AG04450 (cell line): ENCODE data around the gene TMEM178A. TPM values are rescaled to one million over a fixed set of nuclear protein-coding genes. Genes with fewer than 3 reads are reported as not detected.

Experiments
- CTCF ChIA-PET: fragments of 300-600, 350-600 bp; formaldehyde crosslinking; extraction: SDS; loops from one replicate; lab custom pipeline; 2022; ENCODE audit warnings: antibody characterized with exemption, inconsistent platforms; lab: Charles Lee
- POLR2A ChIA-PET: fragments of 350-600 bp; formaldehyde crosslinking; extraction: SDS; loops from one replicate; lab custom pipeline; 2021; ENCODE audit warnings: antibody characterized with exemption, inconsistent platforms; lab: Yijun Ruan, JAX
- DNase-seq: peaks from one replicate; pipeline ENCODE4 v3.0.0-alpha.2; 2011; ENCODE audit warnings: low read depth, low spot score
- H3K27ac ChIP-seq: one replicate; pipeline ENCODE4 v1.5.1; 2012; ENCODE audit warnings: low read depth, low read length, control low read depth
- H3K27me3 ChIP-seq: one replicate; pipeline ENCODE4 v1.6.0; 2012; ENCODE audit warnings: low read length; ENCODE audit not compliant: control insufficient read depth, insufficient read depth
- H3K4me3 ChIP-seq: 2 replicates; pipeline ENCODE4 v1.5.1; 2011; ENCODE audit warnings: mild to moderate bottlenecking, low read depth, low read length, control low read depth
- H3K9me3 ChIP-seq: 2 replicates; pipeline ENCODE4 v1.5.1; 2012; ENCODE audit warnings: low read length; ENCODE audit not compliant: control insufficient read depth, insufficient read depth
- polyA plus RNA-seq: library from polyadenylated mRNA; depleted of rRNA; stranded (reverse); fragments of >200 nt; gene quantifications from 2 replicates; pipeline ENCODE4 v1.2.3, GENCODE V29; 2011
- TF ChIP-seq, protein P1 (sequence below): IDR thresholded peaks from 2 replicates; pipeline ENCODE4 v1.5.1; 2011; ENCODE audit warnings: low read depth, low read length, control low read depth, inconsistent platforms

TMEM178A gene
- polyA plus RNA-seq, 1 experiment: 1.1 TPM

DNA sequence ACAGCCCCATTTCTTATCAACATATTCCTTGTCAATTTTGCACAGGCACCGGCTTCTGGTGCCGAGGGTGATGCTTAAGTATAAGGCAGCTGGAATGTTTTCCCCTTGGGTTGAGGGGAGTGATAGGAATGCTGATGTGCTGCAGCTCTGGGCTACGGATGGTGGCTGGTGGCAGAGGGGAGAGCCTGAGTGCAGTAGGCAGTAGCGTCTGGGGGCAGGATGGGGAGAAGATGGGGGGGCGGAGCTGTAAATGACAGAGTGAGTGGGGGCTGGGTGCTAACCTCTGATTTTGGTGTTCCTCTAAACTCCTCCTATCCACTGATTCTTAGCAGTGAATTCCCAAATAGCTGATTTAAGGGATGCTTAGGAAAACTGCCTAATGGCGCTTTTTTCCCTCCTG, 20.7 kb downstream of the TMEM178A start:
- no peak overlapping the region for H3K4me3 ChIP-seq
- POLR2A ChIA-PET: interaction anchor here (0.7 kb wide), 1 partner anchor 10 kb away, joined by 4 read pairs; no protein-coding TSS in a partner anchor
- peaks cover 6% of the 10 kb centered on the region for H3K27me3 ChIP-seq
- no peak overlapping the region for H3K27ac ChIP-seq
- TF ChIP-seq, protein P1, sequence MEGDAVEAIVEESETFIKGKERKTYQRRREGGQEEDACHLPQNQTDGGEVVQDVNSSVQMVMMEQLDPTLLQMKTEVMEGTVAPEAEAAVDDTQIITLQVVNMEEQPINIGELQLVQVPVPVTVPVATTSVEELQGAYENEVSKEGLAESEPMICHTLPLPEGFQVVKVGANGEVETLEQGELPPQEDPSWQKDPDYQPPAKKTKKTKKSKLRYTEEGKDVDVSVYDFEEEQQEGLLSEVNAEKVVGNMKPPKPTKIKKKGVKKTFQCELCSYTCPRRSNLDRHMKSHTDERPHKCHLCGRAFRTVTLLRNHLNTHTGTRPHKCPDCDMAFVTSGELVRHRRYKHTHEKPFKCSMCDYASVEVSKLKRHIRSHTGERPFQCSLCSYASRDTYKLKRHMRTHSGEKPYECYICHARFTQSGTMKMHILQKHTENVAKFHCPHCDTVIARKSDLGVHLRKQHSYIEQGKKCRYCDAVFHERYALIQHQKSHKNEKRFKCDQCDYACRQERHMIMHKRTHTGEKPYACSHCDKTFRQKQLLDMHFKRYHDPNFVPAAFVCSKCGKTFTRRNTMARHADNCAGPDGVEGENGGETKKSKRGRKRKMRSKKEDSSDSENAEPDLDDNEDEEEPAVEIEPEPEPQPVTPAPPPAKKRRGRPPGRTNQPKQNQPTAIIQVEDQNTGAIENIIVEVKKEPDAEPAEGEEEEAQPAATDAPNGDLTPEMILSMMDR: no peak
- peaks cover 3% of the 10 kb centered on the region; the same call in 1 of the 2 replicates for H3K9me3 ChIP-seq
- CTCF ChIA-PET: no interaction called here
- DNase-seq: no peak

DNA sequence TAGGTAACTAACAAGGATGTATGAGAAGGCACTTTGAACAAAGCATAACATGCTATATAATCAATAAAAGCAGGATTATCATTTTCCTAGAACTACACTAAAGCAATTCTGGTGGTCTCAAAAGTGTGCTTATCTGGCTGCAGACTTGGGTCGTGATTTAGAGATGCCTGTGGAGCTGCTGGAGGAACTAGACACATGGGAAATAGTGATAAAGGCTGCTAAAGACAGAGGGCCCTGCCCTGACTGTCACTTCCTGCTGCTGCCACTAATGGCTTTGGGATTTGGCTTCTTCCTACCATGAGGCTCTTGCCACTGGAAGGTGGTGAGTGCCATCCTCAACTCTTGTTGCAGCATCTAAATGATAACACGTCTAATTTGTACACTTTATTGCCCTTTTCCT, 22.5 kb downstream of the TMEM178A start:
- DNase-seq: no peak
- H3K9me3 ChIP-seq: peaks cover 3% of the 10 kb centered on the region; the same call in 1 of the 2 replicates
- POLR2A ChIA-PET: no interaction called here
- CTCF ChIA-PET: interaction anchor here (0.6 to 0.7 kb wide), 2 partner anchors 26 to 94 kb away, joined by 3 read pairs; no protein-coding TSS in a partner anchor
- TF ChIP-seq, protein P1: no peak
- H3K27me3 ChIP-seq: peaks cover 3% of the 10 kb centered on the region
- H3K4me3 ChIP-seq: no peak overlapping the region
- H3K27ac ChIP-seq: no peak overlapping the region

DNA sequence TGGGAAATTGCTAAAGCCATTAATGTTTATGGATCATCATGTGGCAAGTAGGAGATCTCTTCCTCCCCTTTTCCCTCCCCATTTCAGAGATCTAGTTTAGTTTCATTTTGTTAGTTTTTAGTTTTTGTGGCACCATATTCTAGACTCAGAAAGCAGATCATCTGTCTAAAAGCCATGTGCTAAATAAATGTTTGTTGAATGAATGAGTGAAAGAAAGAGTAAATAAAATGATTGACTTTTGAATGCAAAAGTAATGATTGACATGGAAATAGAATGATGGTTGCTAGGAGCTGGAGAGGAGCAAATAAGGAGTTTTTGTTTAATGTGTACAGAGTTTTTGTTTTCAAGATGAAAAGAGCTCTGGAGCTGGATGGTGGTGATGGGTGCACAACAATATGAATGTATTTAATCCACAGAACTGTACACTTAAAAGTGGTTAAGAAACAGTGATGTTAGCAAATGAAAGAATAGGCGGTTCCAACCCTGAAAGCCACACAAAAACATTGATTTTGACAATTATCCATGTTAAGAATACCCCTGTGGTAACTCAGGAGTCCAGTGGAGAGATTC, 23.6 kb downstream of the TMEM178A start:
- CTCF ChIA-PET: interaction anchor here (0.6 kb wide), 1 partner anchor 10 kb away, joined by 5 read pairs; no protein-coding TSS in a partner anchor

DNA sequence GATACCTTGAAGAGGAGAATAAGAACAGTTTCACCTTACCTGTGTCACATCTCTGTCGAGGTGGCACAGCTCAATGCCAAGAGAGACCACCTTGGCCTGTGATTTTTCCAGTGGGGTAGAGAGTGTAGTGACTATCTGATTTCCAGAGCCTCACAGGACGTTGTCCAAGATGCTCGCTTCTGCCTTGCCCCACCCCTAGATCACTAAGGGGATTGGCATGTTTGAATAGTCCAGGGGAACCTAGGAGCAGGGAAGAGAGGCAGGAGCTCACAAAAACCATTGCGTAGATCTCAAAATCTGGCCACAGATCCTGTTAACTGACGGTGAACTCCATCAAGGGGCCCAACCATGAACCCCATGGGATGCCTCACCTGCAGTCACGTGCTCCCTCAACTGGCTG, 24.2 kb downstream of the TMEM178A start:
- DNase-seq: no peak
- Histone ChIP-seq H3K27me3 (no peaks in the 10 kb centered on the region), H3K4me3 (no peak overlapping the region), H3K27ac (no peak overlapping the region), H3K9me3 (peaks cover 3% of the 10 kb centered on the region; the same call in 1 of the 2 replicates)
- CTCF ChIA-PET: interaction anchor here (0.6 kb wide), 1 partner anchor 9 kb away, joined by 5 read pairs; no protein-coding TSS in a partner anchor
- POLR2A ChIA-PET: no interaction called here
- TF ChIP-seq, protein P1: no peak

More for the DNA sequence above, 23.6 kb downstream of the TMEM178A start:
- POLR2A ChIA-PET: no interaction called here
- DNase-seq: no peak
- Histone ChIP-seq H3K4me3 (no peak overlapping the region), H3K27ac (no peak overlapping the region), H3K9me3 (peaks cover 3% of the 10 kb centered on the region; the same call in 1 of the 2 replicates), H3K27me3 (peaks cover 3% of the 10 kb centered on the region)
- TF ChIP-seq, protein P1: no peak

DNA sequence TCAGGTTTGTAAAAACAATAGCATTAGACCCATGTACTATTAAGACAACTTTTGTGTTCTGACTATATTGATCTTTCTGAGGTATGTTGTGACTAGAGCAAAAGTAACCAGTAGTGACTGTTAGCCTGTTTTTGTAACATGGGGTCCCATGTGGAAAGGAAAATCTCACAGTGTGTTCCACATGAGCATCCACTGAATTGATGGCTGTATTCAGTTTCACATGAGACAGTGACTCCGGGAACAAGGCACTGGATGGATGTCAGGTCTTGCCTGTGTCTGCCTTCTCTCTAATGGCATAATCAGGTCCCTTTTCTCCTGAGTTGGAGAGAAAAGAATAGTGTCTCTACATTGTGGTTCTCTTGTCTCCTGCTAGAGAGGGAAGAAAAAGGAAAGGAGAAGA, 27.5 kb downstream of the TMEM178A start:
- Histone ChIP-seq H3K27me3 (no peaks in the 10 kb centered on the region), H3K4me3 (no peak overlapping the region), H3K27ac (no peak overlapping the region), H3K9me3 (peaks cover 3% of the 10 kb centered on the region; the same call in 1 of the 2 replicates)
- ChIA-PET POLR2A (no interaction called here), CTCF (no interaction called here)
- TF ChIP-seq, protein P1: no peak
- no peak for DNase-seq
